ENCODE measurements around the gene DCAF4. TPM values are rescaled to one million over a fixed set of nuclear protein-coding genes. Genes with fewer than 3 reads are reported as not detected.
"Not testable (repeated sequence)": the region's sequence is repeated elsewhere in the genome, so short reads cannot be mapped to it uniquely, and the experiment has no call there.

The DCAF4 gene
- total and polyA plus RNA-seq, 8 donors: 0.58 to 139 (median 7.7) TPM

GRCh38 chr14:72947366-72948160 lies 21.3 kb downstream of the DCAF4 start:
- Histone ChIP-seq H3K4me1 (no peaks in the 10 kb centered on the region), H3K4me3 (no peak overlapping the region), H3K27ac (no peak overlapping the region), H3K9me3 (no peaks in the 10 kb centered on the region), H3K27me3 (no peaks in the 10 kb centered on the region), H3K36me3 (peaks cover 14 to 80% (median 73%) of the 10 kb centered on the region in 4 donors)
- WGBS, 5 donors: 88 to 92% (median 89%) methylated on average over 9 of the region's 9 CpGs
- TF ChIP-seq POLR2AphosphoS5 (IDR thresholded peaks at IDR 0.05) (no peak), CTCF (IDR thresholded peaks at IDR 0.05) (no peak), POLR2A (IDR thresholded peaks at IDR 0.05) (no peak), EP300 (IDR thresholded peaks at IDR 0.05) (no peak)
- intact Hi-C loops (cut with DNase I; ENCODE audit: low total_unique reads): no loop called here
- no peak for DNase-seq

GRCh38 chr14:72948481-72949138 lies 22.3 kb downstream of the DCAF4 start:
- Histone ChIP-seq H3K4me3 (no peak overlapping the region), H3K27ac (no peak overlapping the region), H3K36me3 (peaks cover 5 to 69% (median 65%) of the 10 kb centered on the region in 4 donors), H3K27me3 (no peaks in the 10 kb centered on the region), H3K9me3 (no peaks in the 10 kb centered on the region), H3K4me1 (no peaks in the 10 kb centered on the region)
- 39 to 42% (median 41%) methylated on average over 5 of the region's 5 CpGs for WGBS, 5 donors
- intact Hi-C loops (cut with DNase I; ENCODE audit: low total_unique reads): no loop called here
- peak; percentile 72 to 81 for DNase-seq
- TF ChIP-seq CTCF (IDR thresholded peaks at IDR 0.05) (peak in 5 of 7 experiments; percentile 46 to 89 (median 78)), POLR2A (IDR thresholded peaks at IDR 0.05) (no peak), EP300 (IDR thresholded peaks at IDR 0.05) (no peak), POLR2AphosphoS5 (IDR thresholded peaks at IDR 0.05) (no peak)

- H3K4me1 ChIP-seq: no peaks in the 10 kb centered on the region
- H3K36me3 ChIP-seq: peaks cover 16 to 67% (median 61%) of the 10 kb centered on the region in 4 donors
- H3K27me3 ChIP-seq: no peaks in the 10 kb centered on the region
- no peak overlapping the region for H3K27ac ChIP-seq
- H3K9me3 ChIP-seq: no peaks in the 10 kb centered on the region
- no peak overlapping the region for H3K4me3 ChIP-seq
- WGBS, 5 donors: 69 to 78% (median 73%) methylated on average over 3 of the region's 3 CpGs
- intact Hi-C loops (cut with DNase I; ENCODE audit: low total_unique reads): no loop called here
- TF ChIP-seq CTCF (IDR thresholded peaks at IDR 0.05): no peak
- no peak for TF ChIP-seq POLR2AphosphoS5 (IDR thresholded peaks at IDR 0.05)
- DNase-seq: no peak
Measured at GRCh38 chr14:72952171-72952570, 25.9 kb downstream of the DCAF4 start.

- H3K27ac ChIP-seq; H3K4me1 ChIP-seq; H3K27me3 ChIP-seq; H3K4me3 ChIP-seq; H3K9me3 ChIP-seq; intact Hi-C loops (cut with DNase I; ENCODE audit: low total_unique reads); DNase-seq: not testable (repeated sequence)
- peaks cover 28 to 86% (median 81%) of the 10 kb centered on the region in 4 donors for H3K36me3 ChIP-seq
- 93 to 97% (median 95%) methylated on average over 9 of the region's 9 CpGs for WGBS, 5 donors
Measured at GRCh38 chr14:72956741-72957140, 30.5 kb downstream of the DCAF4 start.

GRCh38 chr14:72957213-72957612 lies 30.9 kb downstream of the DCAF4 start:
- Histone ChIP-seq H3K4me3 (no peak overlapping the region), H3K27ac (no peak overlapping the region), H3K4me1 (no peaks in the 10 kb centered on the region), H3K27me3 (no peaks in the 10 kb centered on the region), H3K36me3 (peaks cover 28 to 84% (median 77%) of the 10 kb centered on the region in 4 donors), H3K9me3 (no peaks in the 10 kb centered on the region)
- DNase-seq: no peak
- intact Hi-C loops (cut with DNase I; ENCODE audit: low total_unique reads): no loop called here
- 93 to 98% (median 96%) methylated on average over 3 of the region's 3 CpGs for WGBS, 5 donors
- TF ChIP-seq CTCF (IDR thresholded peaks at IDR 0.05): no peak
- no peak for TF ChIP-seq POLR2AphosphoS5 (IDR thresholded peaks at IDR 0.05)
- TF ChIP-seq EP300 (IDR thresholded peaks at IDR 0.05): no peak
- no peak for TF ChIP-seq POLR2A (IDR thresholded peaks at IDR 0.05)
